ACC112 (cell line): ENCODE data around the gene TEN1.

ENCODE experiments used
- H2AFZ ChIP-seq: fragments of 200-600 bp; sonication (generic); one replicate; pipeline ENCODE4 v1.6.0; 2017; ENCODE audit warnings: antibody characterized with exemption, low read length; ENCODE audit not compliant: unreplicated experiment
- H3K27ac ChIP-seq: fragments of 200-600 bp; sonication (generic); 2 replicates; pipeline ENCODE4 v1.5.1; 2014; ENCODE audit warnings: low read depth, mild to moderate bottlenecking, antibody characterized with exemption, low read length, moderate library complexity
- H3K27me3 ChIP-seq: fragments of 200-600 bp; sonication (generic); 2 replicates; pipeline ENCODE4 v1.6.1; 2014; ENCODE audit warnings: mild to moderate bottlenecking, antibody characterized with exemption, low read length, moderate library complexity, mixed read lengths; ENCODE audit not compliant: insufficient read depth
- H3K36me3 ChIP-seq: fragments of 200-600 bp; sonication (generic); 2 replicates; pipeline ENCODE4 v1.6.1; 2016; ENCODE audit warnings: mild to moderate bottlenecking, antibody characterized with exemption, low read length, moderate library complexity, mixed read lengths; ENCODE audit not compliant: insufficient read depth
- H3K4me1 ChIP-seq: fragments of 200-600 bp; sonication (generic); one replicate; pipeline ENCODE4 v1.6.1; 2016; ENCODE audit warnings: low read length, mixed read lengths; ENCODE audit not compliant: insufficient read depth, unreplicated experiment, control insufficient read depth
- H3K4me3 ChIP-seq: fragments of 200-600 bp; sonication (generic); 2 replicates; pipeline ENCODE4 v1.5.1; 2014; ENCODE audit warnings: mild to moderate bottlenecking, low read depth, low read length
- H3K79me2 ChIP-seq: fragments of 200-600 bp; sonication (generic); one replicate; pipeline ENCODE4 v1.6.0; 2016; ENCODE audit warnings: low read length; ENCODE audit not compliant: control insufficient read depth, unreplicated experiment, insufficient read depth

The TEN1 gene

GRCh38 chr17:75976175-75976848 is 2.7 kb upstream of the TEN1 start:
- 0 out of 2 replicates have a peak, but pooled peaks cover under 1% of the 10 kb centered on the region for H3K36me3 ChIP-seq
- no peaks in the 10 kb centered on the region for H3K27me3 ChIP-seq
- H3K79me2 ChIP-seq, result peaks cover 33% of the 10 kb centered on the region
- H2AFZ ChIP-seq, result peak overlapping the region; percentile 18
- peak overlapping the region; percentile 4; the same call in 1 of the 2 replicates for H3K27ac ChIP-seq
- peak overlapping the region; percentile 74 for H3K4me3 ChIP-seq
- peaks cover 28% of the 10 kb centered on the region for H3K4me1 ChIP-seq

DNA sequence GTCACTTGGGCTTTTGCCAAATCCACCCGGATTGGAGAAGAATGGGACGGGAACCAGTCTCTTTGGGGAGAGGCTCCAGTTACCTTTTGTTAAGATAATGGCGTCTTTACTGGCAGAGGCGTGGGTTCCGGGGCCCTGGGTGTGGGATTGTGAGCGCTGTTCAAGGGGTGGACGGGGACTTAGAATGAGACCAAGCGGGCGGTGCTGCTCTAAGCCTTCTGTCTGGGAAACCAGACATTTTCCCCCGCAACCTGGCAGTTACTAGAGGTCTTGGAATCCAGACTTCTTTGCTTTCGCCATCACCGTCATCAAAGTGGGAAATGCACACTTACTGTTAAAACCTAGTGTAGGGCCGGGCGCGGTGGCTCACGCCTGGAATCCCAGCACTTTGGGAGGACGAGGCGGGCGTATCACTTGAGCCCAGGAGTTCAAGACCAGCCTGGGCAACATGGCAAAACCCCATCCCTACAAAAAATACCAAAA is 706 bp downstream of the TEN1 start:
- Histone ChIP-seq H2AFZ (peak overlapping the region; percentile 36), H3K4me1 (peaks cover 53% of the 10 kb centered on the region), H3K4me3 (peak overlapping the region; percentile 98), H3K27me3 (no peaks in the 10 kb centered on the region), H3K27ac (peak overlapping the region; percentile 90), H3K79me2 (peaks cover 35% of the 10 kb centered on the region), H3K36me3 (no peaks in the 10 kb centered on the region)

DNA sequence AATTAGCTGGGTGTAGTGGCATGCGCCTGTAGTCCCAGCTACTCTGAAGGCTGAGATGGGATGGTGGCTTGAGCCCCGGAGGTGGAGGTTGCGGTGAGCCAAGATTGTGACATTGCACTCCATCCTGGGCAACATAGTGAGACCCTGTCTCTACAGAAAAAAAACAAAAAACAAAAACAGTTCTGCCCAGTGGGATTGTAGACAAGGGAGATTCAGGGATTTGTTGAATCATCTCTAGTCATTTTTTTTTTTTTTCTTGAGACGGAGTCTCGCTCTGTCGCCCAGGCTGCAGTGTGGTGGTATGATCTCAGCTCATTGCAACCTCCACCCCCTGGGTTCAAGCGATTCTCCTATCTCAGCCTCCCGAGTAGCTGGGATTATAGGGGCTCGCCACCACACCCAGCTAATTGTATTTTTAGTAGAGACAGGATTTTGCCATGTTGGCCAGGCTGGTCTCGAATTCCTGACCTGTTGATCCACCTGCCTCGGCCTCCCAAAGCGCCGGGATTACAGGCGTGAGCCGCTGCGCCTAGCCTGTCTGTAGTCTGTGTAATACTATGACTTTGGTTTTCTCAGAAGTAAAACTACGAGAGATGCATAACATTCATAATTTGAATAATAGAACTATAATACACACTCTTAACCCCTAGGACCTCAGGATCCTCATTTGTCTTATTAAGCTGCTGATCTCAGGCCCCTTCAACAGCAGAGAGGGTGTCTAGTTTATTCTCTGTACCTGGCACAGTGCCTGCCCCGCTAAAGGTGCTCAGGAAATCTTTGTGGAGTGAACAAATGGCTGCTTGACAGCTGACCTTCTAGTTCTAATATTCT is 1.4 kb downstream of the TEN1 start:
- Histone ChIP-seq H2AFZ (no peak overlapping the region), H3K27ac (peak overlapping the region; percentile 90), H3K27me3 (no peaks in the 10 kb centered on the region), H3K4me1 (peaks cover 53% of the 10 kb centered on the region), H3K4me3 (peak overlapping the region; percentile 98), H3K79me2 (peaks cover 31% of the 10 kb centered on the region), H3K36me3 (no peaks in the 10 kb centered on the region)

DNA sequence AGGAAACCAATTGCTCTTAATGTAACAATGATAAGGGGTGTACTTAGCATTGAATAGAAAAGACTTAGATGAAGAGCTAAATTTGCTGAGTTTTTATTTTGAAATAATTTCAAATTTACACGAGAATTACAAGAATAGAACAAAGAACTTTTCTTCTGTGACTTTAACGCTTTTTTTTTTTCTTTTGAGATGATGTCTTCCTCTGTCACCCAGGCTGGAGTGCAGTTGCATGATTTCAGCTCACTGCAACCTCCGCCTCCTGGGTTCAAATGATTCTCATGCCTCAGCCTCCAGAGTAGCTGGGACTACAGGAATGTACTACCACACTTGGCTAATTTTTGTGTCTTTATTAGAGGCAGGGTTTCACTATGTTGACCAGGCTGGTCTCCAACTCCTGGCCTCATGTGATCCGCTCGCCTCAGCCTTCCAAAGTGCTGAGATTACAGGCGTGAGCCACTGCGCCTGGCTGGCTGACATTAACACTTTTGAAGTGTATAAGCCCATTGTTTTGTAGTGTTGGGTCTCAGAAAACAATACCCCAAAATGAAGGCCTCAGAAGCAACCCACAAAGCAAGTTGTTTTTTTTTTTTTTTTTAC is 2.1 kb downstream of the TEN1 start:
- peaks cover 50% of the 10 kb centered on the region for H3K4me1 ChIP-seq
- peak overlapping the region; percentile 43 for H2AFZ ChIP-seq

DNA sequence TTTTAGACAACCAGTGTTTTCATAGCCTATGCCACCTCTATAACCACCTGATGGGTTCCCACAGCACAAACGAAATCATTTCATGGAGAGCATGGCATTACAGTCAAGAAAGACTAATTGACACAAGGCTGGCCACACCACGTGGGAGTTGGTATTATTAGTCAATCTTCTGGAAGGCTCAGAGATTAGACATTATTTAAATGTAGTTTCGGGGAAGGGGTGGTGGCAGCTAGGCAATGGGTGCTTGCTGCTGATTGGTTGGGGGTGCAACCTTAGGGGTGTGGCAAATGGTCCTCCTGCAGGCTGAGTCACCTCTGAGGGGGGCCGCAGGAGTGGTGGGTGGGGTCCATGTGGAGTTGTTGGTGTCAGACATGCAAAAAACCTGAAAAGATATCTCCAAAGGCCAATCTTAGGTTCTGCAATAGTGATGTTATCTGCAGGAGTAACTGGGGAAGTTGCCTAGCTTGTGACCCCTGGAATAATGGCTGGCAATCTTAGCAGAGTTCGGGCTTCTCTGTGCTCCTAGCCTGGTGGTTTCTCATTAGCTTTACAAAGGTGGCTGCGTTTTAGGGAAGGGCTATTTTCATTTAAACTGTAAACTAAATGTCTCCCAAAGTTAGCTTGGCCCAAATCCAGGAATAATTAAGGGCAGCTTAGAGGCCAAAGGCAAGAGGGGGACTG is 4.6 kb downstream of the TEN1 start:
- H3K27ac ChIP-seq, result no peak overlapping the region; the same call in 1 of the 2 replicates
- peaks cover 5% of the 10 kb centered on the region for H3K79me2 ChIP-seq
- H3K36me3 ChIP-seq, result no peaks in the 10 kb centered on the region
- H3K27me3 ChIP-seq, result no peaks in the 10 kb centered on the region
- no peak overlapping the region for H2AFZ ChIP-seq
- H3K4me3 ChIP-seq, result no peak overlapping the region
- peaks cover 39% of the 10 kb centered on the region for H3K4me1 ChIP-seq

More for the DNA sequence above, 2.1 kb downstream of the TEN1 start:
- H3K4me3 ChIP-seq, result no peak overlapping the region
- peak overlapping the region; percentile 72 for H3K27ac ChIP-seq
- H3K79me2 ChIP-seq, result peaks cover 24% of the 10 kb centered on the region
- H3K27me3 ChIP-seq, result no peaks in the 10 kb centered on the region
- no peaks in the 10 kb centered on the region for H3K36me3 ChIP-seq

GRCh38 chr17:75985986-75986385 is 6.9 kb downstream of the TEN1 start:
- H2AFZ ChIP-seq, result no peak overlapping the region
- H3K4me3 ChIP-seq, result no peak overlapping the region
- H3K27ac ChIP-seq, result no peak overlapping the region
- no peaks in the 10 kb centered on the region for H3K36me3 ChIP-seq
- H3K79me2 ChIP-seq, result peaks cover 2% of the 10 kb centered on the region
- H3K27me3 ChIP-seq, result no peaks in the 10 kb centered on the region
- peaks cover 28% of the 10 kb centered on the region for H3K4me1 ChIP-seq

DNA sequence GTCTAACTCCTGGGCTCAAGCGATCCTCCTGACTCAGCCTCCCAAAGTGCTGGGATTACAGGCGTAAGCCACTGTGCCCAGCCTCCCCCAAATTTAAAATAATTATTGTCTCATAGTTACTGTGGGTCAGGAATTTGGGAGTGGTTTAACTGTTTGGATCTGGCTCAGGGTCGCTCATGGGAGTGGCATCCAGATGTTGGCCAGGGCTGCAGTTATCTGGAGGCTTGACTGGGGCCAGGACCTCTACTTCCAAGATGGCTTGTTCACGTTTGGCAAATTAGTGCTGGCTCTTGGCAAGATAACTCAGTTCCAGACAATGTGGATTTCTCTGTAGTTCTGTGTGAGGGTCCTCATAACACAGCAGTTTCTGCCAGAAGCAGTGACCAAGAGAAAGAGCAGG is 8.0 kb downstream of the TEN1 start:
- Histone ChIP-seq H3K79me2 (peaks cover 2% of the 10 kb centered on the region), H2AFZ (no peak overlapping the region), H3K27ac (no peak overlapping the region), H3K27me3 (no peaks in the 10 kb centered on the region), H3K36me3 (no peaks in the 10 kb centered on the region), H3K4me3 (no peak overlapping the region), H3K4me1 (peaks cover 18% of the 10 kb centered on the region)

GRCh38 chr17:75991396-75991795 is 12.4 kb downstream of the TEN1 start:
- Histone ChIP-seq H3K79me2 (no peaks in the 10 kb centered on the region), H3K27ac (no peak overlapping the region), H3K4me3 (no peak overlapping the region), H3K4me1 (no peaks in the 10 kb centered on the region), H2AFZ (no peak overlapping the region), H3K36me3 (no peaks in the 10 kb centered on the region), H3K27me3 (no peaks in the 10 kb centered on the region)

DNA sequence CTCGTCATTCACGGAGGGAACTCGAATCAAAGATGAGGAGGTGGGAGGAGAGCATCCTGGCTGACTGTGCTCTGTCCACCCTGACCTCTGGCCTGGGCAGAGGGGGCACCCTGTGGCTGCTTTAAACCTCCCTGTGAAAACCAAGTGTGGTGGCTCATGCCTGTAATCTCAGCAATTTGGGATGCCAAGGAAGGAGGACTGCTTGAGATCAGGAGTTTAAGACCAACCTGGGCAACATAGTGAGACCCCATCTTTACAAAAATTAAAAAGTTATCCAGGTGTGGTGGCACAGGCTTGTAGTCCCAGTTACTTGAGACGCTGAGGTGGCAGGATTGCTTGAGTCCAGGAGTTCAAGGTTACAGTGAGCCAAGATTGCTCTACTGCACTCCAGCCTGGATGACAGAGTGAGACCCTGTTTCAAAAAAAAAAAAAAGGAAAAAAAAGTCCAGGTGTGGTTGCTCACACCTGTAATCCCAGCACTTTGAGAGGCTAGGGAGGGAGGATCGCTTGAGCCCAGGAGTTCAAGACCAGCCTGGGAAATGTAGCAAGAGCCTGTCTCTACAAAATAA is 15.8 kb downstream of the TEN1 start:
- H3K27me3 ChIP-seq, result no peaks in the 10 kb centered on the region
- H3K4me3 ChIP-seq, result no peak overlapping the region
- H3K36me3 ChIP-seq, result no peaks in the 10 kb centered on the region
- H2AFZ ChIP-seq, result no peak overlapping the region
- H3K4me1 ChIP-seq, result peaks cover 4% of the 10 kb centered on the region
- no peaks in the 10 kb centered on the region for H3K79me2 ChIP-seq
- H3K27ac ChIP-seq, result no peak overlapping the region

DNA sequence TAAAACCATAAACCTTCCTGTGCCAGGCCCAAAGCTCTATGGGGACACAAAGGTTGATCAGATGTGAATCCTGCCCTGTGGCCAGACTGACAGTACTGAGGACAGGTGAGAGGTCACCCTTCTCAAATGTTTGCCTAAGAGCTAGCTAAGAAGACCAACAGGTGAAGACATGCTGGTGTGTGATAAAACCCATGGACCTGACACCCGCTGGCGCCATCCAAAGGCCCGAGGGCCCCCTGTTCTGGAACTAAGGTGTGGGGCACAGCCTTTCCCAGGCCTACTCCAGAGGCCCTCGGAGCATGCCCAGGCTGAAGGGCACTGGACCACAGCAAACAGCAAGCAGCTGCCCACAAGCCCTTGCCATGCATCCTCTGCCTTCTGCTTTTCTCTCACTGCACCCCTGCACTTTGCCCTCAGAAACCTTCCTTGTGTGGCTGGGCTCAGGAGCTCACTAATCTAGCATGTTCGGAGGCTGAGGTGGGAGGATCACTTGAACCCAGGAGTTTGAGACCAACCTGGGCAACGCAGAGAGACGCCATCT is 16.4 kb downstream of the TEN1 start:
- no peak overlapping the region for H3K4me3 ChIP-seq
- no peaks in the 10 kb centered on the region for H3K79me2 ChIP-seq
- H3K27me3 ChIP-seq, result no peaks in the 10 kb centered on the region
- H3K4me1 ChIP-seq, result peaks cover 4% of the 10 kb centered on the region
- no peaks in the 10 kb centered on the region for H3K36me3 ChIP-seq
- no peak overlapping the region for H2AFZ ChIP-seq
- no peak overlapping the region for H3K27ac ChIP-seq
